Measurements from ENCODE around the gene IQSEC3.

The IQSEC3 gene

GRCh38 chr12:166425-167075 lies 100.0 kb downstream of the IQSEC3 start:
- no peak for DNase-seq

DNA sequence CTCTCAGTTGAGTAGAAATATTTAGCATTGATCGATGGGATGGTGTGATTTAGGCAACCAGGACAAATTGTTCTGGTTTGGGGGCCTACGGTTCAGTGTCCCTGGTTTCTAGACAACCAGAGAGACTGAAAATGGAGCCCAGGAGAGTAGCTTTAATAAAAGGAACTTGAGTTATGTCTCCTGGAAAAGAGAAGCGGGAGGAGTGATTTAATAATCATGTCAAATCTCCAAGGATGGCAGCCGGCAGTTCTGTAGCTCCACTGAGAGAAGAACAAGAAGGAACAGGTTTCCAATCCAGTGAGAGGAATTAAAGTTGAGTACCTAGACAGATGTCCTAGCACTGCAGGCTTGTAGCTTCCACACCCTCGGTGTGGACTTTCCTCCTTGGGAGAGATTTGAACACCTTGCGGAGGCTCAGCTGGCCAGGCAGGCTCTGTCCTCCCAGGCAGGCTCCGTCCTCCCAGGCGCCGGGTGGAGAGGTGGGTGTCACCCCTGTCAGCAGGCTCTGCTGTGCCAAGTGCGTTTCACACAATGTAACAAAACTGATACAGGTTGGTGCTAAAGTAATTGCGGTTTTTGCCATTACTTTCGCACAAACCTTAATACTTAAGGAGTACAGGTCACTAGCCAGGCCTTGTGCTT lies 101.5 kb downstream of the IQSEC3 start:
- DNase-seq, result no peak

- no peak for DNase-seq
These were observed 102.4 kb downstream of the IQSEC3 start for GRCh38 chr12:168763-169525.

DNA sequence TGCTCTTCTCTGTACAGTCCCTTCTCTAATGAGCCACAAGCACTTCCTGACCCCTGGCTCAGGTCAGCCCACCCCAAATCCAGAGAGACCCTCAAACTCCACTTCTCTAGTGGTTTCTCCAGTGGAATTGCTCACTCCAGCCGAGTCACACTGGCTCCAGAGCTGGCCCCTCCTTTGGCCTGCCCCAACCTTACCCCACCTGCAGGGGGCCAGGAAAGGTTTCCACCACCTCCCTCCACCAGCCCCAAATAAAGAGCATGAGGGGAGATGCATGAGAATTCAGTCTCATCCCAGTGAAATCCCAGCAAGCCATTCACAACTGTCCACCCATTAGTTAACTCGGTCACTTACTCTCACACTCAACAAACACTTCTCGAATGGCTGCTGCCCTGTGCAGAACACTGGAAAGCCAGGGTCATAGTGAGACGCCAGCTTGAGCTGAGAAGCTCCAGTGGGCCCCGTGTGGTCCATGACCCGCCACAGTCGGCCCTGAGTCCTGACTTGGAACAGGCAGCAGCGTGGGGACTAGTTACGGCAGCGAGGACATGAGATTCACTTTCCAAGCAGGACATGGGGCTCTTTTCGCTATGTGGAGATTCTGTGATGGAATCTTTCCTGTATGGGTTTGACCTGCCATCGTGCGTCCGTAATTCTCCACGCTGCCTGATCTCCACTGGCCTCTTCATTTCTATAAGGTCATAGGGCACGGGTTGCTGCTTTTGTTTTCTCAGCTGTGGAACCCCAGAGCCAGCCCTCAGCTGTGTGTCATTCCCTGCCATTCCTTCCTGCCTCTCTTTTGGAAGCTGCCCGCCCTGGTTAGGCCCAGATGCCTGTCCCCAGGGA lies 103.2 kb downstream of the IQSEC3 start:
- no peak for DNase-seq

DNA sequence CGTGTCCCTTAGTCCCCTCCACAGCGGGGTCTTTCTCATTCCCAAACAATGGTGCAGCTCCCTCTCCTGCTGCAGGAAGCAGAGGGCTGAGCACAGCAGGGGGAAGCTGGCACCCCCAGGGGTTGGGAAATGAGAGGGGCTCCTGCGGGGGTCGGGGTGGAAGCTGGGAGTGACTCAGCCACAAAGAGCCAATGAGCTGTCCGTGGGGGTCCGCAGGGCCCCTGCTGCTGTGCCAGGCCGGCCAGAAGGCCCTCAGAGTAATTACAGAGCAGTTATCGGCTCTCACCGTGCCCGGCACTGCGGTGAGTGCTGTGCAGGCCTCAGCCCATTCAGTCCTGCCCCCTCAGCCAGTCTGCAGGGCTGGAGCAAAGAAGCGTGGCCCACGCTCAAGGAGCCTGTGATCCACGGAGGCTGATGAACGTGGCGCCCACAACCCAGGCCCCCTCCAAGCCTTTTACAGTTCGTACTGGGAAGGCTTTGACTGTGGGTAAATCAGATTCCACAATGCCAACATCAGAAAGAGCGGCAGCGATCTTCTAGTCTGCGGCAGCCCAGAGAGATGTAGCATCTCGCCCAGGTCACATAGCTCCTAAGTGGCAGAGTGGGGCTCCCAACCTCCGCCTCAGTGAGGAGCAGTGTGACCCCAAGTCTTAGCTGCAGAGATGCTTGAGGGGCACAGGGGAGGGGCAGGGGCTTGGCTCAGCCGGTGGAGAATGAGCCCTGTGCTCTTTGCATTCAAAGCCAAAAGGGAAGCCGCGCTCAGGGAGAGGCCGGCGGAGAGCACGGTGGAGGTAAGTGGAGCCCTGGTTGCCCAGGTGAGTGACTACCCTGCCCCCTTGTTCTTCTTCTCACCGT lies 104.0 kb downstream of the IQSEC3 start:
- no peak for DNase-seq

- DNase-seq, result no peak
These were observed 104.7 kb downstream of the IQSEC3 start for GRCh38 chr12:171276-171675.

GRCh38 chr12:171743-172676 lies 105.4 kb downstream of the IQSEC3 start:
- DNase-seq, result no peak

DNA sequence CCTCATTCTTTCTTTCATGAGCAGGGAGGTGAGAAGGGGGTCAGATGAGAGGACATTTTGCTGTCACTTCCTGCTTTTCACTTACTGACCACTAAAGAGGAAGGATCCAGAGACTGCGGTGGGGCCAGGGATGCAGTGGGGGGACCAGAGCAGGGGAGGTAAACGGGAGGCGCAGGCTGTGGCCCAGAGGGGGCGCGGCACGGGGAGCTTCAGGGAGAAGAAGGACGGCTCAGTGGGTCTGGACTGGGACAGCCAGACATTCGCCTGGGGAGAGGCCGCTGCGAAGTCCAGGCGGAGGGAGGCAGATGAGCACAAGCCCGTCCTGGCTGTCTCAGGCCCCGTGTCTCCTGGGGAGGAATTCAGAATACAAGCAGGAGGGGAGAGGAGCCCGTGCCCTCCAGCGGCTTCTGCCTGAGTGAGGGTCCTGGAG lies 106.2 kb downstream of the IQSEC3 start:
- no peak for DNase-seq

DNA sequence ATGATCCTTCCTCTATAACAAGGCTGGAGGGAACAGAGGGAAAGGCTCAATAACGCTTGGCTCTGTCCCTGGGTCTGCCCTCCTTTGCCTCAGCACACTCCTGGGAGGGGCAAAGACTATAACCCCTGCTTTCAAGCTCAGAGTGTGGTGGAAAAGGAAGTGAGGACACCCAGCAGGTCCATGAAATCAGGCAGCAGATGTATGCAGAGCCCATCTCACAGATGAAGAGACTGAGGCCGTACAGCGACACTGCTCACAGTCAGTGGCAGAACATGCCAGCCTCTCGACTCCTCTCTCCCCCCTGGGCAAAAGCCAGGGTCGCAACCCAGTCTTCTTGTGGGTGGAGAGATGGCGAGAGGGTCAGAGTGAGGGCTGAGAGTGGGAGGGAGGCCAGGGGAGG lies 107.6 kb downstream of the IQSEC3 start:
- no peak for DNase-seq

DNA sequence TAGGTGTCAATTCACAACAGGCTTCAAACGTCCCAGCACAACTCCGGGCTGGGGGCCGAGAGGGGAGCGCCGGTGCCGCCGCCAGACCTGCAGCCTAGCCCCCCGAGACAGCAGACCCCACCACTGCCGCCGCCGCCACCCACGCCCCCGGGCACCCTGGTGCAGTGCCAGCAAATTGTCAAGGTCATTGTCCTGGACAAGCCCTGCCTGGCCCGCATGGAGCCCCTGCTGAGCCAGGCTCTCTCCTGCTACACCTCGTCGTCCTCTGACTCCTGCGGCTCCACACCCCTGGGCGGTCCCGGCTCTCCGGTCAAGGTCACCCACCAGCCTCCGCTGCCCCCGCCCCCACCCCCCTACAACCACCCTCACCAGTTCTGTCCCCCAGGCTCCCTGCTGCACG lies 108.0 kb downstream of the IQSEC3 start:
- DNase-seq, result no peak

GRCh38 chr12:175250-175649 lies 108.7 kb downstream of the IQSEC3 start:
- DNase-seq, result no peak

GRCh38 chr12:175759-176158 lies 109.2 kb downstream of the IQSEC3 start:
- no peak for DNase-seq

- DNase-seq, result no peak
These were observed 110.0 kb downstream of the IQSEC3 start for GRCh38 chr12:176321-177181.

- DNase-seq, result no peak
These were observed 110.9 kb downstream of the IQSEC3 start for GRCh38 chr12:177336-177979.

DNA sequence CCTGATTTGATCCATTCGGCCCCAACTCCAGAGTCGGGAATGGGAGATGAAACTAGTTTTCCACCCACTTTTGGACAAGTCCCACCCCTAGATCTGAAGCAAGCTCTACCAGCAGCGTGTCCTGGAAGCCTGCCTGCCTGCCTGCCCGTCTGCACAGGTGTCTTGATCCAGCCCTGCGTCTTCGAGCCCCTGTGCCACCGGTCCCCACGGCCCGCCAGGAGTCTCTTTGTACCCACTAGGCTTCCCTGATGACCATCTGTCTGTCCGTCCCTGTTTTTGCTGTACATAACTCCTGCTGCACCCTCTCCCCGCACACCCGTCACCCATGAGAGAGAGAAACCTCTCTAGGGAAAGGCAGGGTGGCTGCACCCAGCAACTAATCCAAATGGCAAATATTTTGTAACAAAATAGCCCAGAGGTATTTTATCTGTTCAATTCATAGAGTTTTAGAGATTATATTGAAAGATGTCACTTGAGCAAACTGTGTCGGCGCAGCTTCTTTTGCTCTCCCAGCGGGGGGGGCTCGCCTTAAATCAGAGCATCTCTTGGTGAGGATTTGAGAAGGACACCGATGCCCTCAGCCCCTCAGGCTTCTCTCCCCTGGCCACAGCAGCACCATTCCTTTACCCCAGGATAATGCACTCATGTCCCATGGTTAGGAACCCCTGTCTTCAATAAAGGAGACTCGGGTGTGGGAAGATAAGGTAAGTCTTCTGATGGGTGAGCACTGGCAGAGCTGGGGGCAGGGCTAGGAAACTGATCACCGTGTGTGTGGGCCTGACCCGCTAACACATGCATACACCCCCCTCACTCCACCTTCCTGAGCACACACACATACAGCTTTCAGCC lies 111.6 kb downstream of the IQSEC3 start:
- no peak for DNase-seq

- no peak for DNase-seq
These were observed 112.2 kb downstream of the IQSEC3 start for GRCh38 chr12:178829-179109.

DNA sequence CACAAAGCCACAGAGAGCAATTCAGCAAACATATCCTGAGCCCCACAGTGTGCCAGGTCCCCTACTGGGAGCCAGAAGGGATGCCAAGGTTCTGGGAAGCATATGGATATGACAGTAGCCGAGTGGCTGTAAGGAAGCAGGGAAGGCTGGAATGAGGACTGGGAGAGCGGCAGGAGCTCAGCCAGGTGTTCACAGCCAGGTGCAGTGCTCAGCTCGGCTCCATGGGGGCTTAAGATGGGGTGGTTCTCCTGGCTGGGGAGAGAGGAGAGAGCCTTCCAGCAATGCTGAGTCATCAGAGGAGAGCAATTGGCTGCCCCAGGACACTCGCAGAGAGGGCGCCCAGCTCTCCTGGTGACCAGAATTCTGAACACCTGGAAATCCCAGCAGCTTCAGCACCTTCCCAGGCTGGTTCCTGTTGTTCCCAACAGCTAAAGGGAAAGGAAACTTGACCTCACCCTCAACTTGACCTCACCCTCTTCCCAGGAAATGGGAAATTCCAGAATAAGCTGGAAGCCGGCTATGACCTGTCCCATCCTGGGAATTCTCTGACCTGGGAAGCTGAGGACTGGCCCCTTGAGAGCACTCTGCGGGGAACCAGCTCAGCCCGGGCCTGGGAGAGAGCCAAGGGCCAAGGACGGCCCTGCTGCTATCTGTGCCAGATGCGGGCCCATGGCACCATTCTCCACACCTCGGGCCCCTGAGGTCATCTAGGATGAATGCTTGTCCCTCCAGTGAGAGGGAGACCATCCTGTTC lies 112.7 kb downstream of the IQSEC3 start:
- DNase-seq, result no peak

- DNase-seq, result no peak
These were observed 113.3 kb downstream of the IQSEC3 start for GRCh38 chr12:179885-180284.

Measured in AML-193 (cell line).